ENCODE data around the gene TMEM117.
A peak's percentile ranks its signal among the peaks of the same experiment; 100 is the strongest.

TMEM117 gene

DNA sequence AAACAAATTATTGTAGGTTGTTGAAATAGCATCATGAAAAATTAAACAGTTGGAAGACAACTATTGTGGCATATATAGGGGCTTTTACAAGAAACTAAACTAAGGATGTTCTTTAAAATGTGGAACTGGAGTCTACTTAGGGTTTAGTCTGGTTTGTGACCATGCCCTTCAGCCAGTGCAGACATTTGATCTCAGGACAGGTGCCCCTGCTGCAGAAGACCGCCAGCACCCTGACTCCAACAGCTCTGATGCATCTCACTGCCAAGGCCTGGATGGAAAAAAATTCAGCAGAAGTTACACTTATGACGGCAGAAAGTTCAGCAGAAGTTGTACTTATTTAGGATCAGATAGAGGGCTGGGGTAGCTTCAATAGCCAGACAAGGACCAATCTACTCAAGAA lies 51.5 kb downstream of the TMEM117 start:
- DNase-seq, result no peak

DNA sequence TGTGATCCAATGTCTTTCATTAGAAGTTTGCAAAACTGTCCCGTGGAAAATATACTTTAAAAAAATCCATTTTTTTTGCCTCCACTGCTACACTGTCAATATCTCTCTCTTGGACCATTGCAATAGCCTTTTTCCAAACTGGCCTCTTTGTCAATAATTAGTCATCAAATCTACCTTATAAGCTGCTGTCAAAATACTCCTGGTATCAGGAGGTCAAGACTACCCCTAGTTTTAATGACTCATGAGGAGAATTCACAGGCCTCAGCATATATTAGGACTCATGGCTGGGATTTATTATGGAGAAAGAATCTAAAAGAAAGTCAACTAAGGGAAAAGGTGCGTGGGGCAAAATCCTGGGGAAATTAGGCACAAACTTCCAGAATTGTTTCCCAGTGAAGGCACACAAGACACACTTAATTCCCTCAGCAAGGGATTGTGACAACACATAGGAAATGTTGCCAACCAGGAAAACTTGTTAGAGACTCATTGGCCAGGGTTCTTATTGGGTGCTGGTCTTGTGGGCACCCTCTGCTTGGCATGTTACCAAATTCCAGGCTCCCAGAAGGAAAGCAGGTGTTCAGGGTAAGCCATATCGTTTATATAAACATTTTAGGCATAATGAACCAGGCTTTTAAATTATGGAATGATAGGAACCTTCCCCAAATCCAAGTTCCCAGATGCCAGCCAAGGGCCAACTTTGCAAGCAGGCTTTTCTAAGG lies 56.1 kb downstream of the TMEM117 start:
- no peak for DNase-seq

DNA sequence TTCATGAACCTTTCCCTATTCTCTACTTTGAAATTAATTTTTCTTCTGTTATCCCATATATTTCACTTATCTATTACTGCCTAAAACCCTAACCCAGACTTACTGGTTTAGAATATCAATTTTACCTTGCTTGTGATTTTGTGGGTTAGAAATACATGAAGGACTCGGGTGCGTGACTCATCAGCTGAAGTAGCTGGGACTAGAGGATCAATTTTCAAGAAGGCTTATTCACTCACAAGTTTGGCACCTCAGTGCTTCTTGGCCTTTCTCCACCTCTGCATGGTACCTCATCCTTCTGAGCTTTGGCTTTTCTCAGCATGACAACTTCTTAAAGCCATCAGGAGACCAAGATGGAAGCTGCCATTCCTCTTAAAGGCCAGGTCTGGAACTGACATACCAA lies 57.8 kb downstream of the TMEM117 start:
- DNase-seq, result no peak

DNA sequence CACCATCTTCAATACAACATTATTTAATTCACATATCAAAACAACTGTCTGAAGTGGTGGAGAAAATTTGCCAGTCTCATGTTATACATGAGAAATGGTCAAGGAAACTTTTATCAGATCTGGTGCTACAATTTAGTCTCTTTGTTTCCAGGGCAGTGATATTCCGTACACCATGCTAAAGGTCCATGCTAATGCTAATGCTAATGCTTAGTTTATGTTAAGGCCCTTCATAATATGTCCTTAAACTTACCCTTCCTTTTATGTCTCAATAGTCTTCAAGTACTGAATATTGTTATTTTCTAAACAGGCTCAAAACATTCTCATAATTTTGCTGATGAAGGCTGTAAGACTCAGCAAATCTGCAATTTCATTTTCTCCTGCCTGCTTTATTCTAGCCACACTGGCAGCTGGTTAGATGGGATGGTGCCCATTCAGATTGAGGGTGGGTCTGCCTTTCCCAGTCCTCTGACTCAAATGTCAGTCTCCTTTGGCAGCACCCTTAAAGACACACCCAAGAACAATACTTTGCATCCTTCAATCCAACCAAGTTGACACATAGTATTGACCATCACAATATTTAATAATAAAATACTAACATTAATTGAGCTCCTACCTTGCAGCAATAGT lies 59.8 kb downstream of the TMEM117 start:
- no peak for DNase-seq

DNA sequence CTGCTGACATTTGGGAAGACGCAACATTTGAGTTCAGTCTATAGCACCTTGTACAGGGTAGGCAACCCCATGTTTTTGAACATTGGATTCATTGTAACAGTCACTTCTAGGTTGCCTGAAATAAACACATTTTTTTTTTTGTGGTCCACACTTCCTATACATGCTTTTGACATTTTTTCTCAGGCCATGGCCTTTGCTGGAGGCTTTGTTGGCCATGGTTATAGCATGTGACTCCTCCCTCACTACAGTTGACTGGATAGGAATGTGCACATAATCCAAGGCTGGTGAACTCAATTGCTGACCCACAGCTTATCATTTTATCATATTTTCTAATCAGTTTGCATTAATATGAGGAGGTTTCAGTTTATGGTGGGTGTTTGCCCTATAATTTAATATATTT lies 60.6 kb downstream of the TMEM117 start:
- no peak for DNase-seq

DNA sequence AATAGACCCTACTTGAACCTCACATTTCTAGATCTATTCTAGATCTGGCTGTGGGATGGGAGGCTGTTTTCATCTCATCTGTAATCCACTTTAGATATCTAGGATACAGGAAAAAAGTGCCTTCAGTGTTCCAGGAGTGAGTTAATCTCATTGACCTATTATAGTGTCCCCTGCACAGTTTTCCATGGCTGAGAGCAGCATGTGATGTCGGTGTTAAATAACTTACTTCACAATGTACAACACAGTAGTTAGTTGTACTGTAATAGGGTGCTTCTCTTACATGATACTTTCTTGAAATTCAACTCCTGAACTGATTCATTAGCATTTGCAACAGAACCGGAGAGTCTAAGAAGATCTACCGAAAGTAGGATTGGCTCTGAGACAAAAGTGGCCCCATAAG lies 62.6 kb downstream of the TMEM117 start:
- DNase-seq, result no peak

DNA sequence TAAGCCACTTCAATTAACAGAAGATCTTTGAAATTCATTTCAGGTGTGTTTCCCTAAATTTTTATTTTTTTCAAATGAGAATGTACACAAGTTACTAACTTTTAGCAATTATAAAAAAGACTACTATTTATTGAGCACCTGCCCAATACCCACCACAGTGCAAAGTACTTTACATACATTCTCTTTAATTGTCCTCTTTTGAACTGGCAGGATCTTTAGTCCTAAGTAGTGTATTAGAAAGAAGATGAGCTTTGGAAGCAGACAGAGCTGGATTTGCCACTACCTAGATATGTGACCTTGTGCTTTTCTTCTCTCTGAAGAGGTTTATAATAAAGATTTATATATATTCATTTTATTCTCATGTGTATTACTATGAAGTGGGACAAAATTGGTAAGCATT lies 63.7 kb downstream of the TMEM117 start:
- DNase-seq, result no peak

DNA sequence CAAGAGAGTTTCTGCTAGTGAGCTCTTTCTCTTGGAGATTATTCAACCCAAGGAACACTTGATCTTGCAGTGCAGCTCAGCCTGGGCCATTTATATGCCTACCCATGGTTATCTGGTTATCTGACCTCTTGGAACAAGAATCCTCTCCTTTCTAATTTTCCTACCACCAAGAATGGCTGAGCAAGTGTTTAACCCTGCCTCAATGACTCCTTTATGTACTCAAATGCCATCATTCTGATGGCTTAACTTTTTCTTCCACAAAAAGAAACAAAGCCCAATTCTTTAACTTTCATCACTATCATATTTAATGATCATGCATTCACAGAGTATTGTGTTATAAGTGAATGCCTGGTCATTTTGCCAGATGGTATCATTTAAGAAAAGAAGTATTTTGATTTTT lies 67.8 kb downstream of the TMEM117 start:
- DNase-seq, result no peak

DNA sequence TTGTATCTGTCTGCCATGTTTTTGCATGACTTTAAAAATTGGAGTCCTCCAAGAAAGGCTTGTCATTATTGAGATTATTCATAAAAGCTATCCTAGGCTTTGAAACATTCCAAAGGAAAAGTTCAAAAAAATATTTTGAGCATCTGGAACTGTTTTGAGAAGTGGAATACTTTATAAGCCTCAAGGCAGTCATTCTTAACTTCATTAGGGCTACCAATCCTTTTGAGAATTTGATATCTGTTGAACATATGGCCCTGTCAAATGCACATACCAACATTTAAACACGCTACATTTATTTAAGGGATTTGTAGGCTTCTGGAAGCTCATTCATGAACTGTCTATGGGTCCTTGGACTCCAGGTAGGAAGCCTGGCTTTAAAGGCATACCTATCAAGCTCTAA lies 77.0 kb downstream of the TMEM117 start:
- DNase-seq, result no peak

DNA sequence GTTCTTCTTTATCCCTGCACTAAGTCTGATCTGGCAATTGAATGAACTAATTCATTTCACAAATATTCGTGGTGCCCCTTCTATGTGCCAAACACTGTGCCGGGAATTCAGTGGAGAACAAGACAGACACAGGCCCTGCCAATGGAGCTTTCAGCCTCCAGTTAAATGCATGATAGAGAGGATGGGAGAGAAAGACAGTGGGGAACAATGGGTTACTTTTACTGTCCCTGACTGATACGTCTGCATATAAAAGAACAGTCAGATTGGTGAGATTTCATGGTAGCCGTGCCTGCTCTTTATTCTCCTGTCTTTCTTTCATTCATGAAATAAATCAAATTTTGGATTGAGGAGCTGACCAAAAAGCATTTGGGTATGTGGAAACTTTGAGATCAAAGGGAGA lies 78.5 kb downstream of the TMEM117 start:
- no peak for DNase-seq

DNA sequence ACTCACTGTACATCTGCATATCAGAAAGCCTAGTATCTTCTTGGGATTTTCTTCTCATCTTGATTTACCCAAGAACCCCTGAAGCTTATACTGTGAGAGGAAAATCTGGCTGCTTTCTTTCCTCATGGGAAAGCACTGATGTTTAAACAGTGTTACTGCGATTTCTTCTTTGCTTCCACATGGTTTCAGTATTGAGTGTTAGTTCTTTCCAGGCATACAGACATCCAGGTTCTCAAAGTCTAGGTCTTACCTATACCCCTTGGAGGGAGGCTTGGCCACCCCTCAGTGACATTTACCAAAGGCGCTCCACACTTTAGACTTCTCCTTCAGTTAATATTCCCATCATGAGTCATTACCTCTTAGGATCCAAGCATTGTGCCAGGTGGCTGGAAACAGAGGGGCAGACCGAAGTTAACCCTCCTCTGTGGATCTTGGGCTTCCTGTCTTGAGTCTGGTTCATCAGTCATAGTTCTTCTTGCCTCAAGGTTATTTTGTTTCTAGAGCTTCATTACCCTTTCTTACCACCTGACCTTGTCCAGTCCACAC lies 79.1 kb downstream of the TMEM117 start:
- DNase-seq, result peak; percentile 13

DNA sequence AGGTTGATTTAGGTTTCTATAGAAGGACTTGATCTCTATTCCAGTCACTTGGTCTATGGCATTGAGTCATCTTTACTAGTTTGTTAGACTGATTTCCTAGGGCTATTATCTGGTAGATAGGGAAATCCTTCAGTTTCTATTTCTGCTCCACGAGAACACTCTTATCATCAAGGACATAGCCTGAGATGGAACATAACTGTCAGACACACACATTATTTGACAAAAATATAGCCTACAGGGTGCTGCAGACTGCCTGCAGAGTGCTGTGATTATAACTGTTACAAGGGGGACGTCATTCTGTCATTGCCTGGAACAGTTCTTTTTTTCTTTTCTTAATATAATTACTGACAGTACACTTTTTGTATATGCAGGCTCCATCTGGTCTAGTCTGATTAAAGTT lies 82.0 kb downstream of the TMEM117 start:
- DNase-seq, result no peak

DNA sequence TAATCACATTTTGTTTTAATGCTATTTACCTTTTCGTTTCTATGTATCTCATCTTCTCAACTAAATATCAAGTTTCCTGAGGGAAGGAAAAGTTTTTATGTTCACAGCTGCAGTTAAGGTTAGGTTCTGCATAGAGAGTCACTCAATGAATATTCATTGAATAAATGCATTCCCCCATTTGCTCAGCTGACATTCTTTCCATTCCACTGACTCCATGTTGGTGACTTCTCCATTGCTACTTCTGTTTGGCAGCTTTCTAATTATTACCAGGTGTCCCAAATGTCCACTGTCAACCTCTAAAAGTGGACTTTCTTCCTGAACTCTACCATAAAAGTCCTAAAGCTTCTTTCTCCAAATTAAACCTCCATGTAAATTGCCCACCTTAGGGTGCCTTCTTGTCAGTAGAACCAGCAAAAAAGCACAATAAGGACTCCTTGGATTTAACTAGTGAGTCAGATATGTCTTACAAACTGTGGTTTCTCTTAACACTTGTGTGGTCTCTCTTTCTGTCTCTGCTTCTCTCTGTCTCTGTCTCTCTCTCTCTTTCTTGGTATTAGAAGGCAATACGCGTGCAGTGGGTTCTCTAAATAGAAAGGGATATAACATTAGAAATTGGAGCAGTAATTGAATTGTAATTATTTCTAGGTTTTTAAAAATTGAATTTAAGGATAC lies 85.9 kb downstream of the TMEM117 start:
- no peak for DNase-seq

DNA sequence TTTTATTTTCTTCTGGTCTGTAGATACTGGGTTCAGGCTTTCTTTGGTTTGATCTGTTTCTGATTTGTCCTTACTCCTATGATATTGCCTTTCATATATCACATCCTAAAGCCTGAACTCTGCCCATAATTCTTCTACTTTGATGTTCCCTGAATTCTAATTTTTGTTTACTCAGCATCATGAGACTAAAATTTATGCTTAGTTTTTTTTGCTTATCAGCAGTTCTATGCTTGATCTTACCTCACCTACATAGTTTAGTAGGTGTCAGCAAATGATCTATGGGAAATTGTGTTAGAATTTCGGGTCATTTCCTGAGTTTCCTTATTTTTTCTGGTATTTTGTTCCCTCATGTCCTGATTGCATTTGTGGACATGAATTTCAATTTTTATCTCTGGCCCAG lies 94.2 kb downstream of the TMEM117 start:
- DNase-seq, result no peak

DNA sequence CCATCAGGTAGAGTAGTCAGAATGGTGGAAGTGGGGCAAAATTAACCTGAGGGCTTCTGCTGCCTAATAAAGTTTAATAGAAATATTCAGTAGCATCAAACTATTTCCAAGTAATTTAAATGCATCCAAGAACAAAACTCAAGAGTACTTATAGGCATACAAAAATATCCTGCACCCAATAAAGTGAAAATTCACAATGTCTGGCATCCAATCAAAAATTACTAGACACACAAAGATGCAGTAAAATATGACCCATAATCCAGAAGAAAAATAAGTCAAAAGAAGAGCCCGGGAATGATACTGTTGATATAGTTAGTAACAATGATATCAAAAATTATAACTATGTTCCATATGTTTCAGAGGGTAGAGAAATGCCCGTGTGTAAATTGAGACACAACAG lies 95.3 kb downstream of the TMEM117 start:
- no peak for DNase-seq

DNA sequence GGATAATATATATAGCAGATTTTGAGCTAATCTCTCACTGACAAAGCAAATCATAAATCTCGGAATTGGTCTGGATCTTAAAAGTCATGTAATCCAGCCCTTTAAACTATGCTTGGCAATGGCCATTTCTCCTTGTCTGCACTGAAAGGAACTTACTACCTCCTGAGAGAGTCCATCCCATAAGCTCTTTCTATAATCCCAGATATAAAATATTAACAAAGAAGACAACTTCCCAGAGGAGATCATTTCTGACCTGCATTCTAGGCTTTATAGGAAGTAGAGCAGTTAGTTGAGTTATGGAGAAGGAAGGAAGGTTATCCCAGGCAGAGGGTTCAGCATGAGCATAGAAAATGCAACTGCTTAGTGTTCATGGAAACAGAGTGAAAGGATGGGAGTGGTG lies 99.7 kb downstream of the TMEM117 start:
- no peak for DNase-seq

DNA sequence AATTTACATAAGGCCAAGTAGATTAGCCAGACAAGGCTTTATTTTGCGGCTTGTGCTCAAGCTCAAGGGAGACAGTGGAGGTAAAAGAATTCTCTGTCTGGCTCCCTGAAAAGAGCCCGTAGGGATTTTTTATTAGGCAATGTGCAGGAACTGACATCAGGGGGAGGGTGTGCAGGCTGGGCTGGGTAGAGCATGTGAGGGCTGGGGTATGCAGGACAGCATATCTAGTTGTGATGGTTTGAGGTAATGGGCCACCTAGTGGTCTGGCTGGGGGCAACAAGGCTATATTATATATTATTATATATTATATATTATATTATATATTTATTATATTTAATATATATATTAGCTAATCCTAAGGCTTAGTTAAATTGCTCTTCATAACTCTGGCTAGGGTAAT lies 102.1 kb downstream of the TMEM117 start:
- DNase-seq, result peak; percentile 28

DNA sequence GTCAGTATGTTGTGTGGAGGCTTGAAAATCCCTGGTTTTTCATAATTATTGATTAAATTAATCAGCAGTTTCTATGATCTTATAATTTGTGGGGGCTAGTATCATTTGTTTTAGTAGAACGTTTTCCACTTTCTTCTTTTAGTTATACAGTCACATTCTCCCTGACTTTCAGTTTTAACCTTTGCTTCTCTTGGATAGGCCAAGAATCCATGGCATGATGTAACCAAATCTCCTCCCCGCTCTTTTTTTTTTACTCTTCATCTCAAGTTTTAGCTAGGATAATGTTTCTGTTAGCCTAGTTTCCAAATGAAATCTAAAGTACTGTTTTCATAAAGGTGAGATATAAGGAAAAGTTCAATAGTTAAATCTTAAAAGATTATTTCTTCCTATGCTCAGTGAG lies 106.5 kb downstream of the TMEM117 start:
- no peak for DNase-seq

DNA sequence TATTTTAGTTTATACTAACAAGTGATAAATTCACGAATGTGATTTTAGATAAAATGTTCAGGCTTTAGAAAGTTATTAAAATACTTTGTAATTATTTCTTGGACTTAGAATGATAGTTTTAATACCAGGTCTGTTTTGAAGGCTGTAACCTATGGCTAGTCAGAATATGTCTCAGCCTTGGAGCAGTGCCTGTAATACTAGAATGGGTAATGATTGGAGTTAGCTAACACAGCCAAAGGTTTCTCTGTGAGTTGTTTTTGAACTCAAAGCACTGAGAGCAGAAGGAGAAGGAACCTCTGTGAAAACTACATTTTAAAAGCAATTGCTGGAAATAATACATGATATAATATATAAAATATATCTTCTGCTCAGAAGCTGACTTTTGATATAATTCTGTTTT lies 110.1 kb downstream of the TMEM117 start:
- no peak for DNase-seq

DNA sequence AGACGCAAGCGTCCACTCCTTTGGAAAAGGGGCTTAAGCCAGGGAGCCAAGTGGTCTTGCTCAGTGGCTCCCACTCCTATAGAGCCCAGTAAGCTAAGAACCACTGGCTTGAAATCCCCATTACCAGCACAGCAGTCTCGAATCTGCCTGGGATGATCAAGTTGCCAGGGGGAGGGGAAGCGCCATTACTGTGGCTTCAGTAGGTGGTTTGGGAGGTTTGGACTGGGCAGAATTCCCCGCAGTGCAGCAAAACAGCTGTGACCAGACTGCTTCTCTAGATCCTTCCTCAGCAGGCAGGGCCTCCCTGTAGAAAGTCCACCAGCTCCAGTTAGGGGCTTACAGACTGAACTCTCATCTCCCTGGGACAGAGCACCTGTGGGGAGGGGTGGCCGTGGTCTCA lies 115.4 kb downstream of the TMEM117 start:
- no peak for DNase-seq

DNA sequence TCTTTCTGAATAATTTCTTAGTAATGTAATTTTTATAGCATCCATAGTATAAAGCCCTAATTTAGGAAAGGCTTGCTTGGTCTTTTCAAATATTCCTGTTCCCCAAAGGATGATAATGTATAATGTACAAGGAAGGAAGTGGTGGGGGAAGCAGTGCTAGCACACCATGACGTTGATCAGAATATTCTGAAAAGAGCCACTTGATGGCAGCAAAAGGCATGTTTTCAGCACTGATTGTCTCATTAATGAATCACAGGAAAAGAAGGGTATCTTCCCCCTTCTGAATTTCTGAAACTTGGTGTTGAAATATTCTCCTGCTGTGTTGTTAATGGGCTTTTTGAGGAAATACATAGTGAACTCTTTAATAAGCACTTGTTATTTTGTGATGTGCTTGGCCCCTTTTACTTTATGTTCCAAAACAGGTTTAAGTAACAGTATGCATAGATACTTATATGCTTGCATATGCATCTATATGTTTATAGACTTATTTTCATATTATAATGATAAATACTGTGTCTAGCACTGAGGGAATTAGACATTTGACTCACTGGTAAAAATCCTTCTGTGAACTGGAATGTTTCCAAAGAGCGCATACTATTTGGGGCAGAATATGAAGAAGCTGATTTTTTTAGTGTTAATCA lies 122.0 kb downstream of the TMEM117 start:
- peak; percentile 73 for DNase-seq

DNA sequence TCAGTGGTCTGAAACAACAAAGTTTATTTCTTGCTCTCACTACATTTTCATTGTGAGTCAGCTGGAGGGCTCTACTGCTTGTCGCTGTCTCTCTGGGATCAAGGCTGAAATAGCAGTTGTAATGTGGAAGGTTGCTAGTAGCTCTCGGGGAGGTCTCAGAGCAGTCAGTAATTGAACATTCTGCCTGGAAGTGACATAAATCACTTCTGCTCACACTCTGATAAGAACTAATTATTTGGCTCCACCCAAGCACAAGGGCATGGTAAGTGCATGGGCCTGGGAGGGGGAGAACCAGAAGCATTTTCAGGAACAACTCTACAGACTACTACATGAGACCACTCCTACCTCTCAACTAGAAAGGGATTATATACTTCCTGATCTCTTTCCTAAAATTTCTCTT lies 128.2 kb downstream of the TMEM117 start:
- no peak for DNase-seq

DNA sequence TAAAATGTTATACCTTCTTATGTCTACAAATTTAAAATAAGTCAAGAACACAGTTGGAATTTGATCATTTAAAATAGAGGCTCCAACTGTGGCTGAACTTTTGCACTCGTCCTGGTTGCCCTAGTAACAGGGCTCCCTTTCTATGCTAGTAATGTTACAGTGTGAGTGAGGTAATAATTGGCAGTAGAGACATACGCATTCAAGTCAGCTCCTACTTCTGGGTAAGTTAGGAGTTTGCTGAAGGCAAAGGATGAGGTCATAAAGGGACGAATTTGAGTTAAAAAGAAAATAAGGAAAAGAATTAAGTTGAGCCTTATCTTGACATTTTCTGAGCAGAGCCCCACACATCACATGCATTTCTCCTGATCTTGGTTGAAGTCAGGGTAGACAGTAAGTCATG lies 129.1 kb downstream of the TMEM117 start:
- DNase-seq, result no peak

DNA sequence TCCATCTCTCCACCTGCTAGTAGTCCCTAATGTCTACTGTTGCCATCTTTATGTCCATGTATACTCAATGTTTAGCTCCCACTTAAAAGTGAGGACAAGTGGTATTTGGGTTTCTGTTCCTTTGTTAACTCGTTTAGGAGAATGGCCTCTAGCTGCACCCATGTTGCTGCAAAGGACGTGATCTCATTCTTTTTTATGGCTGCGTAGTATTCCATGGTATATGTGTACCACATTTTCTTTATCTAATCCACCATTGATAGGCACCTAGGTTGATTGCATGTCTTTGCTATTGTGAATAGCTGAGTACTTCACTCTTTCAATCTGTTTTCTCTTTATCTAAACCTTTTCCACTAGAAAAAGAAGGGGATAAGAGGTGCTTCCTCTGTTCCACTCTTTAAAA lies 130.0 kb downstream of the TMEM117 start:
- no peak for DNase-seq
